Type B pancreatic cell (in vitro differentiated cells): ENCODE measurements around the gene ASTN1. TPM values are rescaled to one million over a fixed set of nuclear protein-coding genes. Genes with fewer than 3 reads are reported as not detected.

Source experiments
- DNase-seq: peaks from one replicate; pipeline ENCODE4 v3.0.0; 2021; ENCODE audit warnings: mixed read lengths; ENCODE audit not compliant: unreplicated experiment; ENCODE audit errors: extremely low spot score
- H3K27ac Mint-ChIP-seq: 2 replicates; pipeline ENCODE4 v1.8.0; 2021; ENCODE audit warnings: mild to moderate bottlenecking, mixed read lengths
- H3K27me3 Mint-ChIP-seq: 2 replicates; pipeline ENCODE4 v1.8.0; 2021; ENCODE audit warnings: mixed read lengths
- H3K36me3 Mint-ChIP-seq: 2 replicates; pipeline ENCODE4 v1.8.0; 2021; ENCODE audit warnings: mixed read lengths
- H3K4me1 Mint-ChIP-seq: one replicate; pipeline ENCODE4 v1.8.0; 2021; ENCODE audit warnings: mixed read lengths; ENCODE audit not compliant: unreplicated experiment
- H3K4me3 Mint-ChIP-seq: 2 replicates; pipeline ENCODE4 v1.8.0; 2021; ENCODE audit warnings: mild to moderate bottlenecking, mixed read lengths
- H3K9me3 Mint-ChIP-seq: 2 replicates; pipeline ENCODE4 v1.8.0; 2021; ENCODE audit warnings: mixed read lengths
- total RNA-seq: library from RNA; stranded (reverse); gene quantifications from 2 replicates; pipeline ENCODE4 v1.2.1, GENCODE V29; 2021; ENCODE audit warnings: low replicate concordance
- TF ChIP-seq, protein P1 (sequence below): fragments of 200-600 bp; sonication (generic); conservative IDR thresholded peaks from 2 replicates; pipeline ENCODE4 v1.5.0; 2021; ENCODE audit warnings: antibody characterized with exemption, mild to moderate bottlenecking

Gene ASTN1
- total RNA-seq, 1 donor from 2014 or later, result 24.9 TPM

- Mint-ChIP-seq H3K27ac (no peak overlapping the region), H3K27me3 (peaks cover 29% of the 10 kb centered on the region), H3K9me3 (no peaks in the 10 kb centered on the region), H3K4me1 (peaks cover 16% of the 10 kb centered on the region), H3K4me3 (no peak overlapping the region), H3K36me3 (no peaks in the 10 kb centered on the region)
- no peak for DNase-seq
- TF ChIP-seq, protein P1, sequence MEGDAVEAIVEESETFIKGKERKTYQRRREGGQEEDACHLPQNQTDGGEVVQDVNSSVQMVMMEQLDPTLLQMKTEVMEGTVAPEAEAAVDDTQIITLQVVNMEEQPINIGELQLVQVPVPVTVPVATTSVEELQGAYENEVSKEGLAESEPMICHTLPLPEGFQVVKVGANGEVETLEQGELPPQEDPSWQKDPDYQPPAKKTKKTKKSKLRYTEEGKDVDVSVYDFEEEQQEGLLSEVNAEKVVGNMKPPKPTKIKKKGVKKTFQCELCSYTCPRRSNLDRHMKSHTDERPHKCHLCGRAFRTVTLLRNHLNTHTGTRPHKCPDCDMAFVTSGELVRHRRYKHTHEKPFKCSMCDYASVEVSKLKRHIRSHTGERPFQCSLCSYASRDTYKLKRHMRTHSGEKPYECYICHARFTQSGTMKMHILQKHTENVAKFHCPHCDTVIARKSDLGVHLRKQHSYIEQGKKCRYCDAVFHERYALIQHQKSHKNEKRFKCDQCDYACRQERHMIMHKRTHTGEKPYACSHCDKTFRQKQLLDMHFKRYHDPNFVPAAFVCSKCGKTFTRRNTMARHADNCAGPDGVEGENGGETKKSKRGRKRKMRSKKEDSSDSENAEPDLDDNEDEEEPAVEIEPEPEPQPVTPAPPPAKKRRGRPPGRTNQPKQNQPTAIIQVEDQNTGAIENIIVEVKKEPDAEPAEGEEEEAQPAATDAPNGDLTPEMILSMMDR, result no peak
These were observed 258.9 kb downstream of the ASTN1 start for GRCh38 chr1:176905648-176906047.

GRCh38 chr1:176904057-176904751 is 260.3 kb downstream of the ASTN1 start:
- H3K4me3 Mint-ChIP-seq, result peak overlapping the region; percentile 38
- TF ChIP-seq, protein P1, result no peak
- no peak for DNase-seq
- no peaks in the 10 kb centered on the region for H3K9me3 Mint-ChIP-seq
- H3K27ac Mint-ChIP-seq, result no peak overlapping the region
- peaks cover 39% of the 10 kb centered on the region for H3K27me3 Mint-ChIP-seq
- peaks cover 16% of the 10 kb centered on the region for H3K4me1 Mint-ChIP-seq
- no peaks in the 10 kb centered on the region for H3K36me3 Mint-ChIP-seq

DNA sequence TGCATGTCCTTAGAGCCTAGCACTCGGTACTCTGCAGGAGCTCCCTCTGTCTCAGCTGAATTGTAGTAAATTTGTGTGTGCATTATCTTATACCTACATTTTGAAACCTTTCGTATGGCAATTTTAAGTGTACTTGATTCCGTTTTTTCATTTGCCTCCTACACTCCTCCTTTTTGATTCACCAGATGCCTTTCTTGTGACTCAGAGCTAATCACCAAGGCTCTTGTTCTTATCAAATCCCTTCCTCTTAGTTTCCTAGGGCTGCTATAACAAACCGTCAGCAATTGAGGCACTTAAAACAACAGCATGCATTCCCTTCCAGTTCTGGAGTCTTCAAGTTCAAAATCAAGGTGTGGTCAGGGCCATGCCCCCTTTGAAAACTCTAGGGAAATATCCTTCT is 261.0 kb downstream of the ASTN1 start:
- H3K9me3 Mint-ChIP-seq, result no peaks in the 10 kb centered on the region
- TF ChIP-seq, protein P1, result no peak

DNA sequence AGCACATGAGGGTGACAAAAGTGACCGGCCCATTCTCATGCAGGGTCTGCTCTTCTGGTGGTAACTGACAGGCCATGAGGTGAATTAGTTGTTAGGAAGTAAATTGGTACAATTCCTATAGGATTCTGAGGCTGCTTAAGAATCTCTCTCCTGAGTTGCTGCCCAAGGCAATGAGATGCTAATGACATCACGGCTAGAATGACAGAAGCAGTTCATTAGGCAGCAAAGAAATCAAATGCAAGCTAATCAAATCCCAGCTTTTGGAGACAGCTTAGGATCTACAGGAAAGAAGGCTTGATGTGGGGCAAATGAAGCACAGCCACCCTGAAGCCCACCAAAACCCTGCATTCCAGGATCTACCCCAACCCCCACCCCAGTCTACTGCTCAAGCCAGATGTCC is 265.2 kb downstream of the ASTN1 start:
- TF ChIP-seq, protein P1, result no peak
- Mint-ChIP-seq H3K27ac (no peak overlapping the region), H3K27me3 (peaks cover 30% of the 10 kb centered on the region), H3K4me3 (no peak overlapping the region), H3K36me3 (no peaks in the 10 kb centered on the region), H3K4me1 (peaks cover 21% of the 10 kb centered on the region), H3K9me3 (no peaks in the 10 kb centered on the region)
- no peak for DNase-seq

More for the DNA sequence above, 261.0 kb downstream of the ASTN1 start:
- Mint-ChIP-seq H3K4me3 (no peak overlapping the region), H3K4me1 (peaks cover 16% of the 10 kb centered on the region), H3K36me3 (no peaks in the 10 kb centered on the region), H3K27me3 (peaks cover 39% of the 10 kb centered on the region), H3K27ac (no peak overlapping the region)
- no peak for DNase-seq

DNA sequence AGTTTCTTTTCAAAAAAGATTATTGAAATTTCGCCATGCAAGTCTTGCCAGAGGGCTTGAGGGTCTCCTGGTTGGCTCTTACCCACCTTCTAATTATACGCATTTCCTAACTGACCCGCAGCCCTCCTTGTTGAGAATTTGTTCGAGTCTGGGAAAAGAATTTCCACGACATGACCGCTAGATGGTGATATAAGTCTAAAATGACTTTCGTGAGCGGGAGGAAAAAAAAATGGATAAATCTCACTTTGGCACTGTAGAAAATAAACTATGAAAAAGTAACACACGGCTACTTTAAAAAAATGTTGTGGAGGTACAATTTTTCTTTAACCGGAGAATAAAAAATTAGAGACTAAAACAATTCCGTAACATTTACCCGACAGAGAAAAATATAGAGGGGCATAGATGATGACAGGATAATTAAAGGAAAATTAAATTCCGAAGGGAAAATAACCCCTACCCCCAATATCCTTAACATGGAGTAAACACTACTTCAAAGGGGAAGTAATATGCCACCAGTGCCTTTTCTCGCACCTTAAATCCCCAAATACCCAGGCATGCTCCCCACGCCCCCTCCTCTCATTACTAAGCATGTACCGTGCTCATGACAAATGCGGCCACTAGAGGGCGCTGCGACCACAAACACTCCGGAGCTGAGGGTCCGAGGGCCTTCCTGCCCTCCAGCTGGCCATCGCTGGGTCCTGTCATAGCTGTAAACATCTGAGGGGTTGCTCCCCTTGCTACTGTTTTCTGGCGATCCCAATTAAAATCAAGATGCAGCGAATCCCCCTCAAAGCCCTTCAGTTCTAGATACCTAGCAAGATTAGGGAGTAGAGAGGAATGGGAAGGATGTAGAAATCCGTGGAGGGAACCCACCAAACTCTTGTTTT is 266.9 kb downstream of the ASTN1 start:
- H3K4me3 Mint-ChIP-seq, result peak overlapping the region; percentile 82
- H3K27me3 Mint-ChIP-seq, result peaks cover 28% of the 10 kb centered on the region
- H3K4me1 Mint-ChIP-seq, result peaks cover 13% of the 10 kb centered on the region
- TF ChIP-seq, protein P1, result peak; percentile 90
- H3K36me3 Mint-ChIP-seq, result no peaks in the 10 kb centered on the region
- H3K9me3 Mint-ChIP-seq, result no peaks in the 10 kb centered on the region
- peak; percentile 82 for DNase-seq
- H3K27ac Mint-ChIP-seq, result peak overlapping the region; percentile 2
